Mesodermal cell (in vitro differentiated cells): ENCODE measurements around the gene PPP1R1C.

Experiments used
- H3K27ac ChIP-seq: 2 replicates; pipeline ENCODE4 v1.7.0; 2013; ENCODE audit warnings: mild to moderate bottlenecking, low read depth, low read length, moderate library complexity; ENCODE audit not compliant: severe bottlenecking
- H3K36me3 ChIP-seq: 2 replicates; pipeline ENCODE4 v1.7.1; 2013; ENCODE audit warnings: mild to moderate bottlenecking, low read length, moderate library complexity; ENCODE audit not compliant: control insufficient read depth, insufficient read depth
- H3K4me1 ChIP-seq: one replicate; pipeline ENCODE4 v1.7.1; 2013; ENCODE audit warnings: mild to moderate bottlenecking, low read length; ENCODE audit not compliant: insufficient read depth, control insufficient read depth, poor library complexity, severe bottlenecking
- H3K4me3 ChIP-seq: 2 replicates; pipeline ENCODE4 v1.7.0; 2013; ENCODE audit warnings: low read length, control low read depth, mild to moderate bottlenecking; ENCODE audit not compliant: insufficient read depth, poor library complexity, severe bottlenecking; ENCODE audit errors: extremely low read depth
- H3K9me3 ChIP-seq: 2 replicates; pipeline ENCODE4 v1.7.1; 2013; ENCODE audit warnings: mild to moderate bottlenecking, low read length, moderate library complexity; ENCODE audit not compliant: control insufficient read depth
- WGBS, 2 experiments: methylation state at CpG; one replicate each; pipeline ENCODE4 v1.1.5; 2013; ENCODE audit warnings: missing lambda C conversion rate in 2 of 2; ENCODE audit not compliant: insufficient coverage in 2 of 2; 5-methylcytosine and 5-hydroxymethylcytosine counted together

Gene PPP1R1C

DNA sequence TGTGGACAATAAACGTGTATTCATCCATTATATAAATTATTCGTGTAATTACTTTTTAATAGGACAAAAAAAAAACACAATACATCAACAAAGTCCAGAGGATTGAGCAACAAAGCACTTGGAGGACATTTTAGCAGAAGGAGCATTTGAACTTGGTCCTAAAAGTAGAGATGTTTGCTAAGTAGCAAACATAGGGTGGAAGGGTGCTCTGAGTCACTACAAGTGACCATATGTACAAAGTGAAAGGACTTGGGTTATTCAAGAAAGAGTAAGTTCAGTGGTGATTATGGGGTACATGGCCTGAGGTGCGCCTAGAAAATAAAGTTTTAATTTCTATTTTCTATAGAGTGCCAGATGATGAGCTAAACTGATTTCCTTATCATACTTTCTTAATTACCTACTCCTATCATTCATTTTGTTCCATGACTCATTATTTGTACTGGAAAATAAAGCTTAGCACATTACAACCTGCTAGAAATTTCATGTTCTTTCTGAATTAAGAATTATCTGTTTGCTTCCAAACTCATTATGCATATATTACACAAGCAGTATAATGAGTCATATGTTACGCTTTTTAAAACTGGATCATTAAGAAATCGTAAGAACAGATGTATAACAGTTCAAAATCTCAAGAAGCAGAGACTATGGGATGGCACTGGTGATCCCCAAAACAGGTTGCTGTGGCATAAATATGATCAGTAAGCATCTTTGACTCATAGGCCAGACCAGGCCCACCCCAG lies 13.1 kb upstream of the PPP1R1C start:
- Histone ChIP-seq H3K9me3 (no peaks in the 10 kb centered on the region), H3K36me3 (no peaks in the 10 kb centered on the region), H3K27ac (no peak overlapping the region), H3K4me3 (no peak overlapping the region), H3K4me1 (no peaks in the 10 kb centered on the region)
- WGBS, 2 experiments: 88 to 100% methylated on average over 1 to 2 of the region's 5 CpGs

- Histone ChIP-seq H3K9me3 (no peaks in the 10 kb centered on the region), H3K27ac (no peak overlapping the region), H3K4me1 (no peaks in the 10 kb centered on the region), H3K36me3 (no peaks in the 10 kb centered on the region), H3K4me3 (no peak overlapping the region)
- WGBS, 2 experiments: 67 to 85% methylated on average over 1 to 3 of the region's 5 CpGs
Measured at GRCh38 chr2:181973171-181973783, 12.4 kb upstream of the PPP1R1C start.

GRCh38 chr2:181977661-181978350 lies 7.8 kb upstream of the PPP1R1C start:
- 84 to 96% methylated on average over 4 of the region's 5 CpGs for WGBS, 2 experiments
- Histone ChIP-seq H3K27ac (no peak overlapping the region), H3K4me1 (no peaks in the 10 kb centered on the region), H3K9me3 (no peaks in the 10 kb centered on the region), H3K4me3 (no peak overlapping the region), H3K36me3 (no peaks in the 10 kb centered on the region)

DNA sequence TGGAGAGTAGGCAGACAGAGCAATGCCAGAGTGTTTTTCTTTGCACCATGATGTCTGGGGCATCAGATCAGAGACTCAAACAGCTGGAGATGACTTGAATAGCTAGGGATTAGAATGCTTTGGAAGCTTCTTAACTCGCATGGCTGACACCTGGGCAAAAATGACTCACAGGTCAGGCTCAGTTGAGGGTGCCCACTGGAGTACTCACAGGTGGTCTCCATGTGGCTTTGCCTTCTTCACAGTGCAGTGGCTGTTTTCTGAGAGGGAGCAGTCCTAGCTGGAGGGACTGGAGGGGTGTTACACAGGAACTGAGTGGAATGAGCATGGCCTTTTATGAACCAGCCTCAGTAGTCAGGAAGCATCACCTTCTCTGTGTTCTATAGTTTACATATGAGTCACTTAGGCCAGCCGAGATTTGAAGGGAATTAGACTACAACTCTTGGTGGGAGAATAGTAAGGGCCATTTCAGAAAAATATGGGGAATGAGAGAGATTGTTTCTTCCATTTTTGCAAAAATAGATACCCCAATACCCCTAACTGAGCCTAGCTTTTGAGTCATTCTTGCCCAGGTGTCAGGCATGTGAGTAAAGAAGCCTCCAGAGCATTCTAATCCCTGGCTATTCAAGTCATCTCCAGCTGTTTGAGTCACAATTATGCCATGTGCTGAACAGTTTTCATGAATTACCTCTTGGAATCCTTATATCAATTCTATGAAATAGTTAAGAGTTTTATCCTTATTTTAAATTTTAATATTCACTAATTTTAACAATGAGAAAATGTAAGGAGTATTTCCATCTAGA lies 7.1 kb upstream of the PPP1R1C start:
- H3K4me1 ChIP-seq: no peaks in the 10 kb centered on the region
- no peaks in the 10 kb centered on the region for H3K9me3 ChIP-seq
- H3K36me3 ChIP-seq: no peaks in the 10 kb centered on the region
- no peak overlapping the region for H3K4me3 ChIP-seq
- no peak overlapping the region for H3K27ac ChIP-seq
- 88 to 100% methylated on average over 1 of the region's 2 CpGs for WGBS, 2 experiments

- Histone ChIP-seq H3K9me3 (no peaks in the 10 kb centered on the region), H3K36me3 (no peaks in the 10 kb centered on the region), H3K4me1 (no peaks in the 10 kb centered on the region), H3K27ac (no peak overlapping the region), H3K4me3 (no peak overlapping the region)
- WGBS, 2 experiments: no CpG with 5 or more reads among the region's 1 CpG
Measured at GRCh38 chr2:181984060-181984459, 1.6 kb upstream of the PPP1R1C start.

GRCh38 chr2:181984814-181985631 lies 630 bp upstream of the PPP1R1C start:
- no peak overlapping the region for H3K27ac ChIP-seq
- no peaks in the 10 kb centered on the region for H3K9me3 ChIP-seq
- no peak overlapping the region for H3K4me3 ChIP-seq
- WGBS, 2 experiments: 89 to 100% methylated on average over 1 to 2 of the region's 4 CpGs
- H3K4me1 ChIP-seq: no peaks in the 10 kb centered on the region
- no peaks in the 10 kb centered on the region for H3K36me3 ChIP-seq

DNA sequence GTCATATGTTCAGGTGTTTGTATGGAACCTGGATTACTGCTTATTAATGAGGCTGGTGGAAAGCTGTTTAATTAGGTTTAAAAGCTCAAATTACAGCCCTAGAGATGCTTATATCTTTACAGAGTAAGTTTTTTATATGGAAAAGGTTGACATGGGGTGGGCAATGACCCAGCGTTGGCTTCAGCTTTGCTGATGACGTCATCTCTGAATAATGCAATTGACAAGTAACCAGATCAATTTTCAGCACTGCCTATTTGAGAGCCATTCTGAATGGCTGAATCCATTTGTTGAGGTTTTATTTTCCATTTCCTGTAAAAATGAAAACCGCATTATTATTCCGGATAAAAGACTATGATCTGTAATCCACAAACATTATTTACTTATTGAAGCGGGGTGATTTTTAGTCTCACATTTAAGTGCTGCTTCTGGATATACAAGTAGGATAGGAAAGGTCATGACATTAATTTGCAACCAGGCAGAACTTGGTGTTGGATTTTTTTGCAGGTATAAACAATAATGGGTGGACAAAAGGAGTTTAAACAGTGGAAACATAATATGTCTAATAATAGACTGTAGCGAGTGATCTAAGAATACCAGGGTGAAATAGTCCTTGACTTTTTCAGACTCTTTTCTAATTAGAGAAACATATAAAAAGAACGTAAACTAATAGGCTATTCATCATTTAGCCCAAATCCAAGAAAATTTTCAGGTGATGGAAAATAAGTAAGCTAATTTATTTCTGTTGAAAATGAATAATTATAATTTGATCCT lies 2.7 kb downstream of the PPP1R1C start:
- Histone ChIP-seq H3K27ac (no peak overlapping the region), H3K4me1 (no peaks in the 10 kb centered on the region), H3K4me3 (no peak overlapping the region), H3K9me3 (no peaks in the 10 kb centered on the region), H3K36me3 (no peaks in the 10 kb centered on the region)
- WGBS, 2 experiments: 60 to 80% methylated on average over 1 to 2 of the region's 7 CpGs

DNA sequence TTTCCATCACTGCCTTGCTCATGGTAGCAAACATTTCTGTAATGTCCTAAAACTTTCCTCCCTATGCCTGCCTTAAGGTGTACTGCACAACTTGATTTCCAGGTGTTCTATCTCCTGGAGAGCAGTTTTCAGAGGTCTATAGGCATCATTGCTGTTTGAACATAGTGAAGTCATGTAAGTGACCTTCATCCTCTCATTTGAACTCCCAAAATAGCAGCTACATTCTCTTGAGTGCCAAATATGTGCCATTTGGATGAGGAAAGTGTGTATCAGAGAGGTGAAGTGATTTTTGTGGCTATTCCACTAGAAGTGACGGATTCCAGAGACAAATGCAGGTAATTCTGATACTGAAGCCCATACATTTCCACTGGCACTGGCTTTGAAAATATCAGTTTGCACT lies 3.4 kb downstream of the PPP1R1C start:
- H3K27ac ChIP-seq: no peak overlapping the region
- WGBS, 2 experiments: 80% methylated on average over 1 of the region's 1 CpG; no CpG with 5 or more reads in 1 of the 2 experiments
- H3K9me3 ChIP-seq: no peaks in the 10 kb centered on the region
- H3K4me3 ChIP-seq: no peak overlapping the region
- no peaks in the 10 kb centered on the region for H3K4me1 ChIP-seq
- H3K36me3 ChIP-seq: no peaks in the 10 kb centered on the region

- Histone ChIP-seq H3K27ac (no peak overlapping the region), H3K36me3 (no peaks in the 10 kb centered on the region), H3K4me3 (no peak overlapping the region), H3K9me3 (no peaks in the 10 kb centered on the region), H3K4me1 (no peaks in the 10 kb centered on the region)
- 60 to 92% methylated on average over 2 of the region's 2 CpGs for WGBS, 2 experiments
Measured at GRCh38 chr2:181991171-181991885, 5.7 kb downstream of the PPP1R1C start.
